Psoas muscle (tissue), 8 donors: Measurements from ENCODE around the gene CSTA. TPM values are rescaled to one million over a fixed set of nuclear protein-coding genes. Genes with fewer than 3 reads are reported as not detected.

ENCODE experiments used
- ATAC-seq, 4 donors: fragments of 200-7000 bp; cut with Tn5 transposase; one replicate each; pipeline ENCODE4 v1.9.1; 2020; ENCODE audit warnings: moderate library complexity in 3 of 4, mild to moderate bottlenecking in 2 of 4
- DNase-seq, 2 donors: peaks; one replicate each; pipeline ENCODE4 v3.0.0-alpha.2; 2020
- H3K27ac ChIP-seq: fragments of 200-600 bp; one replicate; pipeline ENCODE4 v1.8.0; 2022
- H3K27me3 ChIP-seq, 3 donors: fragments of 200-600 bp in 1 of 3; one replicate each; pipeline versions ENCODE4 v1.6.1 to v1.8.0; 2013 to 2022; ENCODE audit warnings: low read length in 2 of 3, mild to moderate bottlenecking in 2 of 3, moderate library complexity in 1 of 3; ENCODE audit not compliant: insufficient read depth in 3 of 3
- H3K36me3 ChIP-seq, 2 donors: fragments of 200-600 bp in 1 of 2; one replicate each; pipeline versions ENCODE4 v1.6.1 to v1.8.0; 2013 to 2022; ENCODE audit warnings: low read depth in 1 of 2, mild to moderate bottlenecking in 1 of 2, moderate library complexity in 1 of 2; ENCODE audit not compliant: insufficient read depth in 1 of 2
- H3K4me1 ChIP-seq: fragments of 200-600 bp; one replicate; pipeline ENCODE4 v1.8.0; 2022
- H3K4me3 ChIP-seq: fragments of 200-600 bp; one replicate; pipeline ENCODE4 v1.8.0; 2022; ENCODE audit warnings: mild to moderate bottlenecking
- H3K9me3 ChIP-seq: fragments of 200-600 bp; one replicate; pipeline ENCODE4 v1.8.0; 2022
- CTCF ChIP-seq: fragments of 200-600 bp; IDR thresholded peaks from one replicate; pipeline ENCODE4 v1.8.0; 2022; ENCODE audit warnings: antibody characterized with exemption
- WGBS, 3 donors: extraction: QIAGEN DNeasy Blood & Tissue Kit; methylation state at CpG; one replicate each; pipeline versions ENCODE4 v1.1.6 to v1.1.7; 2013; 5-methylcytosine and 5-hydroxymethylcytosine counted together
- intact Hi-C, 2 donors: fragments of 100-400 bp; cut with DNase I; formaldehyde crosslinking; loops; one replicate each; pipeline versions ENCODE4 v1.11.0 to v1.14.2; 2022
- polyA plus RNA-seq, 3 donors: library from polyadenylated mRNA; stranded (reverse); fragments of 200-250 nt; gene quantifications; one replicate each; pipeline ENCODE4 v1.2.3, GENCODE V29; 2013
- total RNA-seq, 4 donors: library from RNA; stranded (reverse); fragmentation: NEBNext Ultra II Directional in 2 of 4; extraction: Animal tissue kit (Norgen Biotek cat#: 25700) in 2 of 4; gene quantifications; one replicate each; pipeline versions ENCODE4 v1.2.1 to v1.2.4, GENCODE V29; 2021 to 2023
- donor health status: healthy with polysubstance abuse.
- donor health status: DM: no; HTN: no; CAD: no; lungs with moderate emphysema.
- donor health status: Bipolar disorder and iron deficiency.
- donor health status: healthy.
- donor health status: DM: yes; HTN: yes; CAD: no.
- donor health status: DM: no; HTN: no; CAD: no.
- donor health status: DM: no; HTN: no; CAD: no.
- donor health status: DM: yes; HTN: yes; CAD: no.

Gene CSTA
- total and polyA plus RNA-seq, 7 donors = 0.40 to 3.3 (median 0.83) TPM

- intact Hi-C loops = no loop called here
These were observed 17.9 kb upstream of the CSTA start for GRCh38 chr3:122307094-122307687.

GRCh38 chr3:122307976-122308375 is 17.1 kb upstream of the CSTA start:
- no peak for TF ChIP-seq CTCF
- DNase-seq (no peak), ATAC-seq (no peak)
- intact Hi-C loops = no loop called here
- Histone ChIP-seq H3K27ac (no peak overlapping the region), H3K36me3 (no peaks in the 10 kb centered on the region), H3K9me3 (no peaks in the 10 kb centered on the region), H3K4me1 (no peaks in the 10 kb centered on the region), H3K27me3 (no peaks in the 10 kb centered on the region), H3K4me3 (no peak overlapping the region)

More at GRCh38 chr3:122307094-122307687, 17.9 kb upstream of the CSTA start:
- WGBS, 3 donors = 78 to 80% (median 80%) methylated on average over 4 of the region's 4 CpGs
- H3K9me3 ChIP-seq = no peaks in the 10 kb centered on the region
- no peak for TF ChIP-seq CTCF
- H3K4me1 ChIP-seq = no peaks in the 10 kb centered on the region
- no peak overlapping the region for H3K4me3 ChIP-seq
- no peaks in the 10 kb centered on the region for H3K27me3 ChIP-seq
- ATAC-seq (no peak), DNase-seq (no peak)
- H3K36me3 ChIP-seq = no peaks in the 10 kb centered on the region
- H3K27ac ChIP-seq = no peak overlapping the region

GRCh38 chr3:122310361-122310760 is 14.7 kb upstream of the CSTA start:
- intact Hi-C loops = no loop called here
- no peaks in the 10 kb centered on the region for H3K9me3 ChIP-seq
- no peak for ATAC-seq
- H3K27ac ChIP-seq = no peak overlapping the region
- H3K27me3 ChIP-seq = peaks cover 0 to 2% (median 0%) of the 10 kb centered on the region in 3 donors
- no peaks in the 10 kb centered on the region for H3K4me1 ChIP-seq
- no peaks in the 10 kb centered on the region for H3K36me3 ChIP-seq
- WGBS, 3 donors = 39 to 59% (median 55%) methylated on average over 1 of the region's 1 CpG
- DNase-seq = no peak
- TF ChIP-seq CTCF = no peak
- no peak overlapping the region for H3K4me3 ChIP-seq

- DNase-seq (no peak), ATAC-seq (no peak)
- H3K9me3 ChIP-seq = no peaks in the 10 kb centered on the region
- H3K36me3 ChIP-seq = no peaks in the 10 kb centered on the region
- H3K4me1 ChIP-seq = no peaks in the 10 kb centered on the region
- no peak for TF ChIP-seq CTCF
- no peak overlapping the region for H3K27ac ChIP-seq
- intact Hi-C loops = no loop called here
- H3K27me3 ChIP-seq = peaks cover 0 to 2% (median 0%) of the 10 kb centered on the region in 3 donors
- no peak overlapping the region for H3K4me3 ChIP-seq
These were observed 12.2 kb upstream of the CSTA start for GRCh38 chr3:122312826-122313225.

GRCh38 chr3:122313281-122313680 is 11.8 kb upstream of the CSTA start:
- no peak overlapping the region for H3K4me3 ChIP-seq
- intact Hi-C loops = no loop called here
- no peak for ATAC-seq
- no peak overlapping the region for H3K27ac ChIP-seq
- no peaks in the 10 kb centered on the region for H3K36me3 ChIP-seq
- H3K9me3 ChIP-seq = no peaks in the 10 kb centered on the region
- H3K4me1 ChIP-seq = no peaks in the 10 kb centered on the region
- no peak for TF ChIP-seq CTCF
- whole genome bisulfite sequencing, 3 donors = 76 to 80% (median 79%) methylated on average over 3 of the region's 3 CpGs
- peaks cover 0 to 2% (median 1%) of the 10 kb centered on the region in 3 donors for H3K27me3 ChIP-seq
- DNase-seq = no peak
